Ascending aorta (tissue), 2 donors: ENCODE results near the gene SND1. TPM values are rescaled to one million over a fixed set of nuclear protein-coding genes. Genes with fewer than 3 reads are reported as not detected.

Experiments used
- DNase-seq, 2 donors: peaks; one replicate each; pipeline ENCODE4 v3.0.0-alpha.2; 2019; ENCODE audit warnings: low spot score in 2 of 2
- H3K27ac ChIP-seq, 2 donors: fragments of 200-600 bp; sonication (generic); one replicate each; pipeline ENCODE4 v1.5.1; 2016 to 2017; ENCODE audit warnings: mild to moderate bottlenecking in 1 of 2
- H3K27me3 ChIP-seq: fragments of 200-600 bp; sonication (generic); one replicate; pipeline ENCODE4 v1.5.1; 2017
- H3K36me3 ChIP-seq, 2 donors: fragments of 200-600 bp; sonication (generic); one replicate each; pipeline ENCODE4 v1.5.1; 2016
- H3K4me1 ChIP-seq, 2 donors: fragments of 200-600 bp; sonication (generic); one replicate each; pipeline ENCODE4 v1.5.1; 2016 to 2017; ENCODE audit warnings: mild to moderate bottlenecking in 1 of 2
- H3K4me3 ChIP-seq, 2 donors: fragments of 200-600 bp; sonication (generic); one replicate each; pipeline ENCODE4 v1.5.1; 2016 to 2017; ENCODE audit warnings: mild to moderate bottlenecking in 1 of 2
- H3K9me3 ChIP-seq, 2 donors: fragments of 200-600 bp; sonication (generic); one replicate each; pipeline ENCODE4 v1.5.1; 2016
- CTCF ChIP-seq, 3 experiments: fragments of 200-600 bp in 2 of 3; fragments of 450-650 bp in 1 of 3; sonication (generic) in 2 of 3; IDR thresholded peaks; one replicate each; pipeline ENCODE4 v1.5.1; 2016 to 2019; ENCODE audit warnings: antibody characterized with exemption in 3 of 3, mild to moderate bottlenecking in 1 of 3, moderate library complexity in 1 of 3
- intact Hi-C: fragments of 100-400 bp; cut with DNase I; formaldehyde crosslinking; loops from one replicate; pipeline ENCODE4 v1.15.1; 2023
- total RNA-seq: library from RNA; depleted of rRNA; stranded (reverse); fragments of >200 nt; gene quantifications from one replicate; pipeline ENCODE4 v1.1.0, GENCODE V29; 2016

Gene SND1
- total RNA-seq, 1 donor from 2014 or later: 93.8 TPM

DNA sequence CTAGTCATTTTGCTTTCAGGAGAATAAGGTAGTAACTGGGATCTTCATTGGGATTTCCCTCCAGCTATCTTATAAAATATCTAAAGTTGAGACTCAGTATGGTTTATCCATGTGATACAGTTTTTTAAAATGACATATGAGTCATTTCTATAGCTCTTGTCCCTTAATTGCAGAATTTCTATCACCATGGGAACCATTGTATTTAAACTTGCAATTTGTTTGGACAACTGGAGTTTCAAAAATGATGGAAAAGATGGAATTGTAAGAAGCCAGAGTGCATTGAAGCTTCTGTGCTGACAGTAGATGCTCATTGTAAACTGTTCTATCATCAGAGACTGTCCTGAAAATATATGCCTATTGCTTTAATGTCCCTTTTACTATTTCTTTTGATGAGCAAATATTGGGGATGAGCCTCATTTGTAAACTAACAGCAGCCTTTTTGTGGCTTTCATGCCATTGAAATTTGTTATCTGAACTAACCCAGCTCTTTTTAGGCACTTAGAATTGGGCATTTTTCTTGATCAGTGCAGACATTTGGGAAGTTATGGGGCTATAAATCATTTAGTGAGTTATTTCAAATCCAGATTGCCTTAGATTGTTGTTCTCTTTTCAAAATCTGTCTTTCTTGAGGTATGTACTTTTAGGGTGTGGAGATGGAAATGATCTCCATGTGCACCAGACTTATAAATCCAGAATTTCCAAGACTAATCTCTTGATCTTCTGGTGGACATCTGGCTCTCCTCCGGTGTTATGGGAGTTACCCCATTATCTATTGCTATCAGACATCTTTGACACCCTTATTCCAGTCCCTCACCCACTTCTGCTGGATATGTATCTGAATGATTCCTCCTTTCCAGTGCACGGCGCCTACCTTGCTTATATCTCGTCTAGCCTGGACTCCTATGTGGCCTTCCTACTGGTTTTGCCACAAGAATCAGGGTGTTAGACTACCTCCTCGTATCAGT lies 159.0 kb downstream of the SND1 start:
- Histone ChIP-seq H3K27me3 (no peaks in the 10 kb centered on the region), H3K4me1 (no peaks in the 10 kb centered on the region), H3K4me3 (no peak overlapping the region), H3K36me3 (peaks cover 0 to 13% of the 10 kb centered on the region in 2 donors), H3K9me3 (no peaks in the 10 kb centered on the region), H3K27ac (no peak overlapping the region)
- TF ChIP-seq CTCF (IDR thresholded peaks at IDR 0.05): no peak
- intact Hi-C loops: no loop called here
- no peak for DNase-seq

- Histone ChIP-seq H3K36me3 (peaks cover 0 to 12% of the 10 kb centered on the region in 2 donors), H3K4me1 (no peaks in the 10 kb centered on the region), H3K9me3 (no peaks in the 10 kb centered on the region), H3K27me3 (no peaks in the 10 kb centered on the region), H3K4me3 (no peak overlapping the region), H3K27ac (no peak overlapping the region)
- no peak for TF ChIP-seq CTCF (IDR thresholded peaks at IDR 0.05)
- no peak for DNase-seq
- intact Hi-C loops: no loop called here
Observed at GRCh38 chr7:127812540-127812939, 160.5 kb downstream of the SND1 start.

GRCh38 chr7:127813991-127814541 lies 162.1 kb downstream of the SND1 start:
- no peak for TF ChIP-seq CTCF (IDR thresholded peaks at IDR 0.05)
- Histone ChIP-seq H3K36me3 (no peaks in the 10 kb centered on the region), H3K9me3 (no peaks in the 10 kb centered on the region), H3K27ac (no peak overlapping the region), H3K27me3 (no peaks in the 10 kb centered on the region), H3K4me3 (no peak overlapping the region), H3K4me1 (no peaks in the 10 kb centered on the region)
- DNase-seq: no peak
- intact Hi-C loops: no loop called here

- Histone ChIP-seq H3K9me3 (no peaks in the 10 kb centered on the region), H3K4me1 (no peaks in the 10 kb centered on the region), H3K27me3 (no peaks in the 10 kb centered on the region), H3K4me3 (no peak overlapping the region), H3K36me3 (no peaks in the 10 kb centered on the region), H3K27ac (no peak overlapping the region)
- intact Hi-C loops: no loop called here
- DNase-seq: no peak
- no peak for TF ChIP-seq CTCF (IDR thresholded peaks at IDR 0.05)
Observed at GRCh38 chr7:127815631-127816145, 163.7 kb downstream of the SND1 start.

GRCh38 chr7:127816354-127817190 lies 164.6 kb downstream of the SND1 start:
- TF ChIP-seq CTCF (IDR thresholded peaks at IDR 0.05): no peak
- H3K9me3 ChIP-seq: no peaks in the 10 kb centered on the region
- no peak for DNase-seq
- no peaks in the 10 kb centered on the region for H3K36me3 ChIP-seq
- no peaks in the 10 kb centered on the region for H3K27me3 ChIP-seq
- H3K4me3 ChIP-seq: no peak overlapping the region
- intact Hi-C loops: no loop called here
- no peak overlapping the region for H3K27ac ChIP-seq
- H3K4me1 ChIP-seq: no peaks in the 10 kb centered on the region
